WTC11 (cell line): Measurements from ENCODE around the gene FYN.

Experiments
- TF ChIP-seq, protein P1 (sequence below): sonication (generic); formaldehyde crosslinking; IDR thresholded peaks from 2 replicates; pipeline ENCODE4 v1.8.1; 2023; ENCODE audit warnings: mild to moderate bottlenecking, missing genetic modification reagents, moderate library complexity
- TF ChIP-seq, protein P2 (sequence below): sonication (generic); formaldehyde crosslinking; conservative IDR thresholded peaks from 2 replicates; pipeline ENCODE4 v1.8.1; 2022; ENCODE audit warnings: mild to moderate bottlenecking, missing genetic modification reagents
- TF ChIP-seq, protein P3 (sequence below): fragments of 200-600 bp; IDR thresholded peaks from 2 replicates; pipeline ENCODE4 v1.8.0; 2022; ENCODE audit warnings: antibody characterized with exemption

GRCh38 chr6:111711476-111711875 is 161.8 kb downstream of the FYN start:
- TF ChIP-seq, protein P1, sequence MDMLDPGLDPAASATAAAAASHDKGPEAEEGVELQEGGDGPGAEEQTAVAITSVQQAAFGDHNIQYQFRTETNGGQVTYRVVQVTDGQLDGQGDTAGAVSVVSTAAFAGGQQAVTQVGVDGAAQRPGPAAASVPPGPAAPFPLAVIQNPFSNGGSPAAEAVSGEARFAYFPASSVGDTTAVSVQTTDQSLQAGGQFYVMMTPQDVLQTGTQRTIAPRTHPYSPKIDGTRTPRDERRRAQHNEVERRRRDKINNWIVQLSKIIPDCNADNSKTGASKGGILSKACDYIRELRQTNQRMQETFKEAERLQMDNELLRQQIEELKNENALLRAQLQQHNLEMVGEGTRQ (CRISPR knock-in tag), result no peak
- TF ChIP-seq, protein P2, sequence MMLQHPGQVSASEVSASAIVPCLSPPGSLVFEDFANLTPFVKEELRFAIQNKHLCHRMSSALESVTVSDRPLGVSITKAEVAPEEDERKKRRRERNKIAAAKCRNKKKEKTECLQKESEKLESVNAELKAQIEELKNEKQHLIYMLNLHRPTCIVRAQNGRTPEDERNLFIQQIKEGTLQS, result no peak
- TF ChIP-seq, protein P3, sequence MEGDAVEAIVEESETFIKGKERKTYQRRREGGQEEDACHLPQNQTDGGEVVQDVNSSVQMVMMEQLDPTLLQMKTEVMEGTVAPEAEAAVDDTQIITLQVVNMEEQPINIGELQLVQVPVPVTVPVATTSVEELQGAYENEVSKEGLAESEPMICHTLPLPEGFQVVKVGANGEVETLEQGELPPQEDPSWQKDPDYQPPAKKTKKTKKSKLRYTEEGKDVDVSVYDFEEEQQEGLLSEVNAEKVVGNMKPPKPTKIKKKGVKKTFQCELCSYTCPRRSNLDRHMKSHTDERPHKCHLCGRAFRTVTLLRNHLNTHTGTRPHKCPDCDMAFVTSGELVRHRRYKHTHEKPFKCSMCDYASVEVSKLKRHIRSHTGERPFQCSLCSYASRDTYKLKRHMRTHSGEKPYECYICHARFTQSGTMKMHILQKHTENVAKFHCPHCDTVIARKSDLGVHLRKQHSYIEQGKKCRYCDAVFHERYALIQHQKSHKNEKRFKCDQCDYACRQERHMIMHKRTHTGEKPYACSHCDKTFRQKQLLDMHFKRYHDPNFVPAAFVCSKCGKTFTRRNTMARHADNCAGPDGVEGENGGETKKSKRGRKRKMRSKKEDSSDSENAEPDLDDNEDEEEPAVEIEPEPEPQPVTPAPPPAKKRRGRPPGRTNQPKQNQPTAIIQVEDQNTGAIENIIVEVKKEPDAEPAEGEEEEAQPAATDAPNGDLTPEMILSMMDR, result no peak
